ENCODE measurements around the gene SUCLG2.
"Not testable (repeated sequence)": the region's sequence is repeated elsewhere in the genome, so short reads cannot be mapped to it uniquely, and the experiment has no call there.

SUCLG2 gene

GRCh38 chr3:67608034-67608433, 46.4 kb downstream of the SUCLG2 start:
- DNase-seq (ENCODE audit: low read depth, low spot score) = no peak

DNA sequence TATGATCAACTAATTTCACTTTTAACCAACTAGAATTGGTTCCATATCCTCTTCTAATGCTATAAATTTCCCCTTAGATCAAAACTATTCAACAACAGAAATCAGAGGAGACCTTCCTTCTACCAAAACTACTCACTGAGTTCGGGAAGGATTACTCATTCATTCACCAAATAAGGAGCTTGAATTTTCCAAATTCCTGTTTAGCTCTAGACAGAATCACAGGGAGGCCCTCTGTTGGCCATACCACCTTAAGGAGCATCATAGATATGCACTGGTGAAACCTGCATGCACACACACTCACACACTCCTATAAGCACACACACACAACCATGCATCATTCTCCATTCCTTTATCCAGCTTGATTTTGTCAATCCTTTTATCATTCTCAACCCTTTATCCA, 49.0 kb downstream of the SUCLG2 start:
- DNase-seq (ENCODE audit: low read depth, low spot score) = peak; percentile 13

DNA sequence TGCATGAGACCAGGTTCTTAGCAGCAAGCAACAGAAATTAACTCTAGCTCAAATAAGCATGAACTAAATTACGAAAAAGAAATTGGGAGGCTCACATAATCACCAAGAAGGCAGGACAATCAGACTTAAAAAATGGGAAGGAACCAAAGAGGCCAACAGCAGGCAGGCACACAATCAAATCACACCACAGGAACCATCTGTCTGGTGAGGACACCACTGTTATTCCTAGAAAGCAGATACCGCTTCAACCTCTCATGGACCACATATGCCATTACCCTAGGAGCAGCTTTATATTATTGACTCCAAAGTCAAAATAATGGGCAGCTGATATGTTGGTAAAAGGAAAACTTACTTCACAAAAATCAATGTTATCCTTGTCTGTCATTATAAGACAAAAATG, 51.6 kb downstream of the SUCLG2 start:
- no peak for DNase-seq (ENCODE audit: low read depth, low spot score)

DNA sequence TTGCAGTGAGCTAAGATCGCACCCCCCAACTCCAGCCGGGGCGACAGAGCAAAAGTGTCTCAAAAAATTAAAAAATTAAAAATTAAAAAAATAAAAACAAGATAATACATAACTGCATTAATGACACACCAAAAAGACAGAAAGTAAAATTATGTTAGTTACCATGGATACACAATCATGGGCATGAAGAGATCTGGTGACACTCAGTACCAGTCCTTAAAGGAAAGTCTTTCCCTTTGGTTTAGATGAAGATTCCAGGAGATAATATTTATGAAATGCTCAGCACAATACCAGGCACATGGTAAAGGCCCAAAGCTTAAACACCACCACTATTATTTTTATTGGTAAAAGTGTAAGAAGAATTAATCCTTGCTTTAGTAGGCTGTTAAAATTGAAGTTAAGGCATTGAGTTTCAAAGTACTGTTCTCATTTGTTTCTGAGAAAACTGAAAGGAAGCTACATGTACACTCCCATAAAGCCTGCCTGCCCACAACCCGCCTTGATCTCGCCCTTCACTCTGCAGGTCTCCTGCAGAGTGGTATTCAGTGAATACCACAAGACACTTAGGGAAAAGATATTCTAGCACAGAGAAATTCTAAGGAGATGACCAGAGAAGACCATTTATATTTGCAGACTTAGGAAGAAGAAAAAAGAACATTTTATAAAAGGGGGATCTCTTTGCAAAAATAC, 52.3 kb downstream of the SUCLG2 start:
- DNase-seq (ENCODE audit: low read depth, low spot score) = peak; percentile 17

DNA sequence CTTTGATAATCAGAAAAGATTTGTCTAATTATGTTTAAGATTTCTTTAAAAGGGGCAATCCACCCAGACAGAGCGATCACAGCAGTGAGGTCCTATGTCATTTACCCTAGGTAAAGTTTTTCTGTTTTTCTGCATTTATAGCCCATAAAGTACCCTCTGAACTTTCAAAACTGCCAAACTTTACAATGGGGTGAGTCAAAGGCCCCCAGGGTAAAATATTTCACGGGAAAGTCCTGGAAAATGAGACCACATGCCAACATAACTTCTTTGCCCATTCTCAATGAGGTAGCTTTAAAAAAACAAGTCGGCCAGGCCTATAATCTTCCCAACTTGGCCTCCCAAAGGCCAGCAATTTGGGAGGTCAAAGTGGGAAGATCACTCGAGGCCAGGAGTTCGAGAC, 53.0 kb downstream of the SUCLG2 start:
- DNase-seq (ENCODE audit: low read depth, low spot score) = no peak

- no peak for DNase-seq (ENCODE audit: low read depth, low spot score)
Measured at GRCh38 chr3:67599821-67600220, 54.6 kb downstream of the SUCLG2 start.

- DNase-seq (ENCODE audit: low read depth, low spot score) = no peak
Measured at GRCh38 chr3:67598814-67599556, 55.4 kb downstream of the SUCLG2 start.

GRCh38 chr3:67595424-67595823, 59.0 kb downstream of the SUCLG2 start:
- no peak for DNase-seq (ENCODE audit: low read depth, low spot score)

DNA sequence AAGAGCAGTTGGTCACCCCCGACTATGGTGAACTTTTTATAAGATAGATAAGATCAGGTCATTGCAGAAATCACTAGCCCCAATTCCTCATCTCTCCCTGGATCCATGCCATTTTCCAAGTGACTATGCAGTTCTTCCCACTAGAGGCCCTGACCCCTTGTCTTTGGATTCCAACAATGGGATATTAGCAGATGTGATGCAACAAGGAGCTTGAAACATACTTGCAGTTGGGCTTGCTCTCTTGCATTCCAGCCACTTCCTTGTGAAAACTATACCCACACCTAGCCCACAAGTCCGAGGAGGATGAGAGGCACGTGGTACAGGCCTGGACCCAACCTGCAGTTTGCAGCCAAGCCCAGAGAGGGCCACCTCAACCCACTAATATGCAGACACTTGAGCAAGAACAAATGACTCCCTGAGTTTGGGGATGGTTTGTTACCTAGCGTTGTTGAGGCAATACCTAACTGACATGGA, 60.6 kb downstream of the SUCLG2 start:
- DNase-seq (ENCODE audit: low read depth, low spot score) = no peak

DNA sequence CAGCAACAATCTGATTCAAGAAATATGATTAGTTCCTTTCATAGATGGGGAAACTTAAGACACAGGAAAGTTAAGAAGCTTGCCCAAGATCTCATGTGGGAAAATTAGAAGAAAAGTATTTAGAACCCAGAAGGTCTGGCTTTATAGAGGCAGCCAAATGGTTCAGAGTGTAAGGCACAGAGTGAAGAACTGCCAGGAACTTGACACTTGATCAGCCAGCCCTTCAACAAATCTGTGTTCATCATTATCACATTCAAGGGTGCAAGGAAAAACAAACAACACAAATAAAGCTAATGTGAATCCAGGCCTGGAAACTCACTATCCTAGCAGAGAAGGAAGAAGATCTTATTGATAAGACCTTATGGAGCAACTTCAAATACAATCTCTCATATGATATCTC, 62.4 kb downstream of the SUCLG2 start:
- DNase-seq (ENCODE audit: low read depth, low spot score) = no peak

DNA sequence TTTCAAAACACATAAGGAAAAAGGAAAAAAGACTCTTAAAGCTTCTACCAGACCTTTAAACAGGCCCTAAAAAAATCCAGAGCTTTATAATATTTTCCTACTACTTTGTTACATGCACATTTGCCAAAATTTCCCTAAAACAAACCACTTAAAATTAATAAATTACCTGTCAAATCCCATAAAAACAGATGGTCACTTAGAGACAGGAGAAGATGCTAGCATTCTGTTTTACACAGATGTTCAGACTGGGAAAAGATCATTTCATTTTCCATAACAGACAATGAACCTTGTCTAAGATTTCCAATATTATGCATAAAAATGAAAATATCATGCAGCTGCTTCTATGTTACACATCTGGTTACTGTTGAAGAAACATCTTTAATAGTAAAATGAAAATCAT, 66.6 kb downstream of the SUCLG2 start:
- DNase-seq (ENCODE audit: low read depth, low spot score) = no peak

GRCh38 chr3:67587301-67587700, 67.1 kb downstream of the SUCLG2 start:
- DNase-seq (ENCODE audit: low read depth, low spot score) = no peak

GRCh38 chr3:67584608-67585007, 69.8 kb downstream of the SUCLG2 start:
- not testable (repeated sequence) for DNase-seq (ENCODE audit: low read depth, low spot score)

- no peak for DNase-seq (ENCODE audit: low read depth, low spot score)
Measured at GRCh38 chr3:67580430-67581000, 73.9 kb downstream of the SUCLG2 start.

DNA sequence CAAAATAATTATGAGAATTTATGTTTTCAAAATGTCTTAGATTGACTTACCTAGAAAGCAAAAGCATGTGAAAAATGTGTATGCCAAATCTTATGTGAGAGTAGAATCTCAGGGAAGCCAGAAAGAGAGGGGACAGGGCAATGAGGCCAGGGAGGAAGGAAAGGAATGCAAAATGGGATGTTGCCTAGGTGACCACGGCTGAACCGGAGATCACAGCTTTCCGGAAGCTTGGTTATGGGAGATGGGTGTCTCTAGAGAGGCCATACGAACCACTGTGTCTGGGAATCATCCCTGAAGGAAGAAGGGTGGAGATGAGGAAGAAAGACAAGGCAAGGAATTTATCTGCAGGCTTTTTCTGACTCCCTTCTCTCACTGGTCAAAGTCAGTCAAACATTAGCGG, 76.0 kb downstream of the SUCLG2 start:
- no peak for DNase-seq (ENCODE audit: low read depth, low spot score)

- DNase-seq (ENCODE audit: low read depth, low spot score) = no peak
Measured at GRCh38 chr3:67576441-67576840, 78.0 kb downstream of the SUCLG2 start.

GRCh38 chr3:67569324-67569723, 85.1 kb downstream of the SUCLG2 start:
- DNase-seq (ENCODE audit: low read depth, low spot score) = no peak

DNA sequence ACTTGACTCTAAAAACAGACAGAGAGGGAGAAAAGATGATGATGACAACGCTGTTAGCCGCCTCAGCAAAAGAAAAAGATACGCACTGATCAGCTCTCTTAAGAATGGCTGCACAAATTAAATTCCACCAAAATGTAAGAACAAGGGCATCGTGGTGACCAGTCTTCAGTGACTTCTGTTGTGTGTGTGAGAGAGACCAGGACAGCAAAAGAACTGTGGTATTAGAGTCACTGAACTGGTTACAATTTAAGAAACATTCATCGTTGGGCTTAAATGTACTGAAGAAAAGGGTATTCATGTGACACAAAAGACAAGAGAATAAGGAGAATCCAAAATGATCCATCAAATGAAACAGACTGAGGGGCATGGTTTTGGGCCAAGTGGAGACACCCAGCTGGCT, 86.5 kb downstream of the SUCLG2 start:
- no peak for DNase-seq (ENCODE audit: low read depth, low spot score)

DNA sequence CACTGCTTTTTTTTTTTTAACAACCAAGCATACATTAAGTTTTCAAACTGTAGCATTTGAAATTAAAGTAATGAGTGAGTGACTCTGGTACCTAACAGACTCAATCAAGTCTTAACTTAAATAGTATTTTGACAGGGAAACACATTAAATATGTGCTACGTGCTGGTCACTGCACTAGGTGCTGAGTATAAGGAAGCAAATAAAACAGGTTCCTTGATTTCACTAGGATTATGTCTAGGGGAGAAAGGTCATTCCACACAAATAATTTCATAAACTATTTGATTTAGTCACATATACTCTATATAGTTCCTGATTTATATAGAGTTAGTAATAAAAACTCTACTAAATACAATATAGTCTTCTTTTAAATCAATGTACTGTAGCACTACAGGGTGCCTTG, 89.4 kb downstream of the SUCLG2 start:
- no peak for DNase-seq (ENCODE audit: low read depth, low spot score)

GRCh38 chr3:67564008-67564407, 90.4 kb downstream of the SUCLG2 start:
- no peak for DNase-seq (ENCODE audit: low read depth, low spot score)

- no peak for DNase-seq (ENCODE audit: low read depth, low spot score)
Measured at GRCh38 chr3:67561667-67562394, 92.6 kb downstream of the SUCLG2 start.

GRCh38 chr3:67561266-67561665, 93.1 kb downstream of the SUCLG2 start:
- DNase-seq (ENCODE audit: low read depth, low spot score) = no peak

All from brain pericyte (primary cell).